Esophagus muscularis mucosa (tissue), 4 donors: ENCODE data around the gene SNX18. TPM values are rescaled to one million over a fixed set of nuclear protein-coding genes. Genes with fewer than 3 reads are reported as not detected.

Source experiments
- DNase-seq: peaks from one replicate; pipeline ENCODE4 v3.0.0-alpha.2; 2017; ENCODE audit errors: extremely low spot score
- H3K27ac ChIP-seq, 4 donors: fragments of 200-600 bp; sonication (generic); replicated peaks in 1 of 4; 1 replicate in 3 of 4; 2 replicates in 1 of 4; pipeline ENCODE4 v1.5.1; 2016 to 2019; ENCODE audit warnings: mild to moderate bottlenecking in 1 of 4
- H3K27me3 ChIP-seq, 4 donors: fragments of 200-600 bp; sonication (generic); one replicate each; pipeline versions ENCODE4 v1.5.1 to v1.6.0; 2016 to 2019
- H3K36me3 ChIP-seq, 4 donors: fragments of 200-600 bp; sonication (generic); one replicate each; pipeline ENCODE4 v1.5.1; 2016 to 2019
- H3K4me1 ChIP-seq, 4 donors: fragments of 200-600 bp; sonication (generic); one replicate each; pipeline ENCODE4 v1.5.1; 2016 to 2019
- H3K4me3 ChIP-seq, 4 donors: fragments of 200-600 bp; sonication (generic); 1 replicate in 2 of 4; 2 replicates in 2 of 4; pipeline ENCODE4 v1.5.1; 2016 to 2019; ENCODE audit warnings: mild to moderate bottlenecking in 4 of 4, moderate library complexity in 1 of 4
- H3K9me3 ChIP-seq, 4 donors: fragments of 200-600 bp; sonication (generic); 1 replicate in 3 of 4; 2 replicates in 1 of 4; pipeline ENCODE4 v1.5.1; 2016 to 2019
- EP300 ChIP-seq: sonication (generic); formaldehyde crosslinking; IDR thresholded peaks from one replicate; pipeline ENCODE4 v1.6.1; 2017; ENCODE audit warnings: antibody characterized with exemption
- POLR2A ChIP-seq: fragments of 450-650 bp; IDR thresholded peaks from one replicate; pipeline ENCODE4 v1.6.1; 2017; ENCODE audit warnings: antibody characterized with exemption, moderate library complexity, mild to moderate bottlenecking, low read depth
- POLR2AphosphoS5 ChIP-seq, 2 donors: sonication (generic); formaldehyde crosslinking; IDR thresholded peaks; one replicate each; pipeline ENCODE4 v1.6.1; 2017; ENCODE audit warnings: antibody characterized with exemption in 2 of 2
- WGBS: methylation state at CpG from one replicate; pipeline ENCODE4 v1.1.5; 2018; 5-methylcytosine and 5-hydroxymethylcytosine counted together
- intact Hi-C: fragments of 100-400 bp; cut with DNase I; formaldehyde crosslinking; loops from one replicate; pipeline ENCODE4 v1.15.1; 2023
- total RNA-seq, 4 donors: library from RNA; depleted of rRNA; stranded (reverse); fragments of >200 nt; gene quantifications; one replicate each; pipeline versions ENCODE4 v1.1.0 to v1.2.1, GENCODE V29; 2016
- TF ChIP-seq, protein P1 (sequence below), 3 experiments: fragments of 200-600 bp in 2 of 3; fragments of 450-650 bp in 1 of 3; sonication (generic) in 2 of 3; IDR thresholded peaks; one replicate each; pipeline ENCODE4 v1.5.1; 2017 to 2019; ENCODE audit warnings: antibody characterized with exemption in 3 of 3, mild to moderate bottlenecking in 2 of 3, moderate library complexity in 1 of 3

Gene SNX18
- total RNA-seq, 4 donors from 2014 or later = 34.1 to 93.3 (median 57.4) TPM

DNA sequence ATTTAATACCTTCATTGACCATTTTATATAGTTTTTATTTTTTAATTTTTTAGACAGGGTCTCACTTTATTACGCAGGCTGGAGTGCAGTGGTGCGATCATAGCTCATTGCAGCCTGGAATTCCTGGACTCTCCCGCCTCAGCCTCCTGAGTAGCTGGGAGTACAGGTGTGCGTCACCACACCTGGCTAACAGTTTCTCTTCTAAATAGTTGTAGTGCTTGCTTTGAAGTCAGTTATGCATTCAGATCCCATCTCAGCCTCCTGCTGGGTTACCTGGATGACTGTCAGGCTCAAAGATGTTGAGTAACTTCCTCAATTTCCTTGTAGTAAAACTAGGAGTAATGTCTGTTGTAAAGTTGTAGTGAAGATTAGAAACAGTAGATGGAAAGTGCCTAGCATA lies 21.4 kb downstream of the SNX18 start:
- H3K27ac ChIP-seq = no peak overlapping the region
- TF ChIP-seq EP300 (no peak), POLR2AphosphoS5 (IDR thresholded peaks at IDR 0.05) (no peak), POLR2A (no peak)
- TF ChIP-seq, protein P1, sequence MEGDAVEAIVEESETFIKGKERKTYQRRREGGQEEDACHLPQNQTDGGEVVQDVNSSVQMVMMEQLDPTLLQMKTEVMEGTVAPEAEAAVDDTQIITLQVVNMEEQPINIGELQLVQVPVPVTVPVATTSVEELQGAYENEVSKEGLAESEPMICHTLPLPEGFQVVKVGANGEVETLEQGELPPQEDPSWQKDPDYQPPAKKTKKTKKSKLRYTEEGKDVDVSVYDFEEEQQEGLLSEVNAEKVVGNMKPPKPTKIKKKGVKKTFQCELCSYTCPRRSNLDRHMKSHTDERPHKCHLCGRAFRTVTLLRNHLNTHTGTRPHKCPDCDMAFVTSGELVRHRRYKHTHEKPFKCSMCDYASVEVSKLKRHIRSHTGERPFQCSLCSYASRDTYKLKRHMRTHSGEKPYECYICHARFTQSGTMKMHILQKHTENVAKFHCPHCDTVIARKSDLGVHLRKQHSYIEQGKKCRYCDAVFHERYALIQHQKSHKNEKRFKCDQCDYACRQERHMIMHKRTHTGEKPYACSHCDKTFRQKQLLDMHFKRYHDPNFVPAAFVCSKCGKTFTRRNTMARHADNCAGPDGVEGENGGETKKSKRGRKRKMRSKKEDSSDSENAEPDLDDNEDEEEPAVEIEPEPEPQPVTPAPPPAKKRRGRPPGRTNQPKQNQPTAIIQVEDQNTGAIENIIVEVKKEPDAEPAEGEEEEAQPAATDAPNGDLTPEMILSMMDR (IDR thresholded peaks at IDR 0.05) = no peak
- H3K4me1 ChIP-seq = peaks cover 26 to 47% (median 34%) of the 10 kb centered on the region in 4 donors
- no peaks in the 10 kb centered on the region for H3K9me3 ChIP-seq
- DNase-seq = no peak
- WGBS = 99% methylated on average over 4 of the region's 4 CpGs
- intact Hi-C loops = loop anchor here (10.0 kb wide), 1 partner anchor 66 kb away; no protein-coding TSS in a partner anchor
- no peaks in the 10 kb centered on the region for H3K27me3 ChIP-seq
- H3K36me3 ChIP-seq = peaks cover 0 to 6% (median 0%) of the 10 kb centered on the region in 4 donors
- H3K4me3 ChIP-seq = no peak overlapping the region

DNA sequence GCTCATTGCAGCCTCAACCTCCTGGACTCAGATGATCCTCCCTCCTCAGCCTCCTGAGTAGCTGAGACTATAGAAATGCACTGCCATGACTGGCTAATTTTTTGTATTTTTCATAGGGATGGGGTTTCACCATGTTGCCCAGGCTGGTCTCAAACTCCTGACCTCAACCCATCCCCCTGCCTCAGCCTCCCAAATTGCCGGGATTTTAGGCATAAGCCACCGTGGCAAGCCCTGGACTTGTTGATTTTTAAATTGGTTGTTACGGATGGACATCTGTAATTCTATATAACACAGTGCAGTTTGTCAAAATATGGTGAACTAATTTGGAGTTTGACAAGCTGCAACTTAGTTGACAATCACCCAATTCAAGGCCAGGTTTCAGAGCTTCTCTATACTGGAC lies 22.7 kb downstream of the SNX18 start:
- Histone ChIP-seq H3K4me3 (no peak overlapping the region), H3K27ac (no peak overlapping the region), H3K4me1 (peaks cover 16 to 38% (median 21%) of the 10 kb centered on the region in 4 donors), H3K27me3 (no peaks in the 10 kb centered on the region), H3K9me3 (no peaks in the 10 kb centered on the region), H3K36me3 (peaks cover 0 to 8% (median 0%) of the 10 kb centered on the region in 4 donors)
- 85% methylated on average over 3 of the region's 3 CpGs for WGBS
- peak; percentile 53 for DNase-seq
- TF ChIP-seq EP300 (no peak), POLR2A (no peak), POLR2AphosphoS5 (IDR thresholded peaks at IDR 0.05) (no peak)
- TF ChIP-seq, protein P1 (IDR thresholded peaks at IDR 0.05) = no peak
- intact Hi-C loops = no loop called here

DNA sequence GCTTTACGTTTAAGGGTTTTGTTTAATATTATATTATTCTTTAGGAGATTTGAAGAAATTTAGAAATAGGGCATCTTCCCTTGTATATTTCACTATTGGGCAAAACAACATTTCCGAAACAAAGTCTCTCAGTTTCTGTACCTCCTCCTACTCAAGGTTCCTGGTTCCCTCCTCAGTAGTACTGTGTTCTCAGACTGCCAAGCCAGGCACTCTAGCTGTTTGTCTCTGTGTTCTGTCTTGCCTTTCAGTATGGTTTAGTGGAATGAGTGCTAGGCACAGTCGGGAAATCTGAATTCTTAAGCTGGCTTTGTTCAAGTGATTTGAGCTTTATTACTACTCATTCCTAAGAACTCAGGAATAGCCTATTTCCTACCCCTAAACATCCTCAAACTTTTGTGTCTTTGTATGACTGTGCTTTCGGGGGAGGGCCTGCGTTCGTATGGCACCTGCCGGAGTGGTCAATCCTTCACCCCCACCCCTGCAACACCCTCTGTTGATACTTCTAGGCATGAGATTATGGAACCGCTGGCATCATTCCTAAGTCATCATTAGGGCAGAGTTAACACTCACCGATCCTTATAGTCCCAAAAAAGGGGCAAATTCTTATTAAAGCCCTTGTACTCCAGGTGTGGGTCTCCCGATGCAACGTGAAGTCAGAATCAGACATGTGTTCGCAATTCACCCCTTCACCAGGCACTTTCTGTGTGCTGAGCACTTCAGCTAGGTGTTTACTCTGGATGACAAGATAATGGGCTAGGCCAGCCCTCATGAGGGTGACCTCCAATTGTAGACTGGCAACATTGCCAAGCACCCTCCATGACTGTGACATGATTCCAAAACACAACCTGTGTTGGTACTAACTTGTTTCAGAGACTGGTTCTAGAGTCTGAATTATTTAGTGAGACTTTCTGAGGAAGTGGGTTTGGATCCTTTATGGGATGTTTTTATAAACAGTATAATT lies 24.5 kb downstream of the SNX18 start:
- Histone ChIP-seq H3K4me3 (no peak overlapping the region), H3K27me3 (no peaks in the 10 kb centered on the region), H3K9me3 (no peaks in the 10 kb centered on the region), H3K4me1 (peaks cover 11 to 30% (median 18%) of the 10 kb centered on the region in 4 donors), H3K27ac (no peak overlapping the region), H3K36me3 (peaks cover 0 to 8% (median 0%) of the 10 kb centered on the region in 4 donors)
- no peak for TF ChIP-seq EP300
- no peak for TF ChIP-seq POLR2AphosphoS5 (IDR thresholded peaks at IDR 0.05)
- TF ChIP-seq, protein P1 (IDR thresholded peaks at IDR 0.05) = no peak
- TF ChIP-seq POLR2A = no peak
- DNase-seq = peak; percentile 85
- intact Hi-C loops = no loop called here
- WGBS = 90% methylated on average over 12 of the region's 12 CpGs

DNA sequence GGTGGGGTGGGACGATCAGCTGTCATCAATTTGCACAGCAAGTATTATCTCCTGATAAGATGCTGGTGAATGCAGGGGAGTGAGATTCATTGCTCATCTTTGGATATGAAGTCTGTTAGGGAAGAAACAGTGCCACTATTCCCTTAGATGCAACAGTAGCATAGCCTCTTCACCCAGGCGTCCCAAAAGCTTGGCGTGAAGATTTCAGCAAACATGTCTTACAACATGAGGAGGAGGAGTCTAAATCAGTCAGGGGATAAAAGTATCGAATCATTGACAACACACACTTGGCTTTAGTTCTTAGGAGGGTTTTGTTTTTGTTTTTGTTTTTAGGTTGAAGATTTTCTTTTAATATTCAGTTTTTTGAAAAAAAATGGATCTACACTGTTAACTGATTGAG lies 26.5 kb downstream of the SNX18 start:
- intact Hi-C loops = no loop called here
- Histone ChIP-seq H3K4me3 (no peak overlapping the region), H3K27me3 (no peaks in the 10 kb centered on the region), H3K27ac (no peak overlapping the region), H3K4me1 (peaks cover 19 to 33% (median 27%) of the 10 kb centered on the region in 4 donors), H3K36me3 (peaks cover 0 to 8% (median 0%) of the 10 kb centered on the region in 4 donors), H3K9me3 (no peaks in the 10 kb centered on the region)
- WGBS = 87% methylated on average over 4 of the region's 4 CpGs
- TF ChIP-seq POLR2A = no peak
- no peak for TF ChIP-seq EP300
- TF ChIP-seq, protein P1 (IDR thresholded peaks at IDR 0.05) = no peak
- TF ChIP-seq POLR2AphosphoS5 (IDR thresholded peaks at IDR 0.05) = no peak
- DNase-seq = peak; percentile 14
